OCI-LY7 (cell line): ENCODE measurements around the gene DLEC1. TPM values are rescaled to one million over a fixed set of nuclear protein-coding genes. Genes with fewer than 3 reads are reported as not detected.
"Not testable (repeated sequence)": the region's sequence is repeated elsewhere in the genome, so short reads cannot be mapped to it uniquely, and the experiment has no call there.

Source experiments
- BruUV-seq: library from RNA; stranded (reverse); fragments of 400-500 nt; replicated peaks from 2 replicates; lab custom pipeline; 2021; lab: Mats Ljungman, UMichigan
- CTCF ChIA-PET: fragments of 300-600 bp; sonication (Branson Sonifier 250); formaldehyde crosslinking; loops from one replicate; lab custom pipeline; 2022; ENCODE audit warnings: antibody characterized with exemption; ENCODE audit not compliant: unreplicated experiment; lab: Charles Lee
- POLR2A ChIA-PET: fragments of 300-600 bp; sonication (Branson Sonifier 250); formaldehyde crosslinking; loops from one replicate; lab custom pipeline; 2022; ENCODE audit warnings: antibody characterized with exemption; lab: Charles Lee
- DNase-seq: peaks from one replicate; pipeline ENCODE4 v3.0.0-alpha.2; 2015; ENCODE audit warnings: low spot score
- H2AFZ ChIP-seq: fragments of 200-600 bp; sonication (generic), shearing (Covaris generic); 2 replicates; pipeline ENCODE4 v1.6.1; 2014; ENCODE audit warnings: mild to moderate bottlenecking, antibody characterized with exemption, low read length, moderate library complexity
- H3K27ac ChIP-seq: fragments of 200-600 bp; sonication (generic); 2 replicates; pipeline ENCODE4 v1.5.1; 2014; ENCODE audit warnings: mixed run types, low read depth, mild to moderate bottlenecking, moderate library complexity, low read length, inconsistent platforms; ENCODE audit not compliant: poor library complexity, severe bottlenecking
- H3K36me3 ChIP-seq: fragments of 200-600 bp; sonication (generic); 2 replicates; pipeline ENCODE4 v1.6.1; 2014; ENCODE audit warnings: mild to moderate bottlenecking, antibody characterized with exemption, low read length, moderate library complexity, mixed read lengths; ENCODE audit not compliant: insufficient read depth
- H3K4me1 ChIP-seq: fragments of 200-600 bp; sonication (generic); 2 replicates; pipeline ENCODE4 v1.5.1; 2014; ENCODE audit warnings: mild to moderate bottlenecking, low read length; ENCODE audit not compliant: insufficient read depth, poor library complexity, severe bottlenecking
- H3K4me2 ChIP-seq: fragments of 200-600 bp; sonication (generic); 2 replicates; pipeline ENCODE4 v1.6.1; 2014; ENCODE audit warnings: mild to moderate bottlenecking, low read length
- H3K4me3 ChIP-seq: fragments of 200-600 bp; sonication (generic); 2 replicates; pipeline ENCODE4 v1.5.1; 2014; ENCODE audit warnings: mild to moderate bottlenecking, low read depth, low read length; ENCODE audit not compliant: poor library complexity, severe bottlenecking
- H3K79me2 ChIP-seq: fragments of 200-600 bp; sonication (generic); 2 replicates; pipeline ENCODE4 v1.6.1; 2016; ENCODE audit warnings: low read depth, mild to moderate bottlenecking, low read length, moderate library complexity, mixed read lengths; ENCODE audit not compliant: insufficient read depth
- H3K9me2 ChIP-seq: fragments of 200-600 bp; sonication (generic); 2 replicates; pipeline ENCODE4 v1.6.1; 2016; ENCODE audit warnings: mild to moderate bottlenecking, low read length, mixed read lengths; ENCODE audit not compliant: insufficient read depth
- H3K9me3 ChIP-seq: fragments of 200-600 bp; sonication (generic); 2 replicates; pipeline ENCODE4 v1.6.1; 2014; ENCODE audit warnings: mild to moderate bottlenecking, mixed run types, low read length, mixed read lengths
- H4K20me1 ChIP-seq: fragments of 200-600 bp; sonication (generic); 2 replicates; pipeline ENCODE4 v1.6.1; 2014; ENCODE audit warnings: mild to moderate bottlenecking, antibody characterized with exemption, low read length, moderate library complexity, mixed read lengths; ENCODE audit not compliant: insufficient read depth
- CTCF ChIP-seq: fragments of 200-600 bp; sonication (generic); conservative IDR thresholded peaks from 2 replicates; pipeline ENCODE4 v1.5.1; 2014; ENCODE audit warnings: mild to moderate bottlenecking, antibody characterized with exemption, low read length, moderate library complexity, mixed read lengths
- EZH2phosphoT487 ChIP-seq: fragments of 200-600 bp; sonication (generic); IDR thresholded peaks from 2 replicates; pipeline ENCODE4 v1.6.1; 2018; ENCODE audit warnings: low read depth, borderline replicate concordance, mild to moderate bottlenecking, mixed run types, antibody characterized with exemption, low read length, moderate library complexity, mixed read lengths
- intact Hi-C: fragments of 100-400 bp; cut with micrococcal nuclease; formaldehyde crosslinking; loops from one replicate; pipeline ENCODE4 v1.10.0; 2022; ENCODE audit not compliant: unreplicated experiment
- total RNA-seq, 2 experiments: library from RNA; depleted of rRNA in 1 of 2; stranded (reverse); fragments of >200 nt in 1 of 2; shearing (Covaris generic) in 1 of 2; gene quantifications; 2 replicates each; pipeline ENCODE4 v1.2.3, GENCODE V29; 2014 to 2022

DLEC1 gene
- total RNA-seq, 2 experiments from 2014 or later = 0.13 TPM; not detected in 1

- Histone ChIP-seq H3K36me3 (no peaks in the 10 kb centered on the region), H2AFZ (no peak overlapping the region), H3K9me2 (no peaks in the 10 kb centered on the region), H4K20me1 (no peaks in the 10 kb centered on the region), H3K4me1 (no peaks in the 10 kb centered on the region), H3K79me2 (no peaks in the 10 kb centered on the region), H3K27ac (no peak overlapping the region), H3K4me3 (no peak overlapping the region), H3K9me3 (no peaks in the 10 kb centered on the region), H3K4me2 (no peak overlapping the region)
- DNase-seq = no peak
- TF ChIP-seq EZH2phosphoT487 (no peak), CTCF (no peak)
- BruUV-seq = no TSS peak
- ChIA-PET POLR2A (no interaction called here), CTCF (no interaction called here)
- intact Hi-C loops = no loop called here
Measured at GRCh38 chr3:38049358-38050126, 10.5 kb downstream of the DLEC1 start.

GRCh38 chr3:38051131-38051530, 12.1 kb downstream of the DLEC1 start:
- POLR2A ChIA-PET = no interaction called here
- Histone ChIP-seq H3K9me2 (no peaks in the 10 kb centered on the region), H3K79me2 (no peaks in the 10 kb centered on the region), H3K9me3 (no peaks in the 10 kb centered on the region), H3K4me2 (no peak overlapping the region), H3K27ac (no peak overlapping the region), H3K4me1 (no peaks in the 10 kb centered on the region), H3K36me3 (no peaks in the 10 kb centered on the region), H2AFZ (no peak overlapping the region), H4K20me1 (no peaks in the 10 kb centered on the region), H3K4me3 (no peak overlapping the region)
- no TSS peak for BruUV-seq
- CTCF ChIA-PET = no interaction called here
- DNase-seq = no peak
- intact Hi-C loops = no loop called here
- TF ChIP-seq CTCF (no peak), EZH2phosphoT487 (no peak)

- H3K36me3 ChIP-seq, H2AFZ ChIP-seq, H4K20me1 ChIP-seq, H3K4me1 ChIP-seq, CTCF ChIA-PET, H3K9me3 ChIP-seq, H3K4me3 ChIP-seq, DNase-seq, H3K79me2 ChIP-seq, intact Hi-C loops, H3K4me2 ChIP-seq, POLR2A ChIA-PET, H3K27ac ChIP-seq, BruUV-seq, H3K9me2 ChIP-seq: not testable (repeated sequence)
Measured at GRCh38 chr3:38053286-38053685, 14.3 kb downstream of the DLEC1 start.

GRCh38 chr3:38053813-38054498, 14.9 kb downstream of the DLEC1 start:
- H3K4me2 ChIP-seq, H3K79me2 ChIP-seq, H3K9me2 ChIP-seq, H4K20me1 ChIP-seq, H3K4me1 ChIP-seq, H3K36me3 ChIP-seq, intact Hi-C loops, CTCF ChIA-PET, H2AFZ ChIP-seq, BruUV-seq, POLR2A ChIA-PET, H3K9me3 ChIP-seq, H3K27ac ChIP-seq, DNase-seq, H3K4me3 ChIP-seq: not testable (repeated sequence)
